ENCODE data around the gene PAMR1. TPM values are rescaled to one million over a fixed set of nuclear protein-coding genes. Genes with fewer than 3 reads are reported as not detected.
"Not testable (repeated sequence)": the region's sequence is repeated elsewhere in the genome, so short reads cannot be mapped to it uniquely, and the experiment has no call there.

The PAMR1 gene
- total and polyA plus RNA-seq, 2 donors from 2014 or later = 2.2 to 2.4 TPM

DNA sequence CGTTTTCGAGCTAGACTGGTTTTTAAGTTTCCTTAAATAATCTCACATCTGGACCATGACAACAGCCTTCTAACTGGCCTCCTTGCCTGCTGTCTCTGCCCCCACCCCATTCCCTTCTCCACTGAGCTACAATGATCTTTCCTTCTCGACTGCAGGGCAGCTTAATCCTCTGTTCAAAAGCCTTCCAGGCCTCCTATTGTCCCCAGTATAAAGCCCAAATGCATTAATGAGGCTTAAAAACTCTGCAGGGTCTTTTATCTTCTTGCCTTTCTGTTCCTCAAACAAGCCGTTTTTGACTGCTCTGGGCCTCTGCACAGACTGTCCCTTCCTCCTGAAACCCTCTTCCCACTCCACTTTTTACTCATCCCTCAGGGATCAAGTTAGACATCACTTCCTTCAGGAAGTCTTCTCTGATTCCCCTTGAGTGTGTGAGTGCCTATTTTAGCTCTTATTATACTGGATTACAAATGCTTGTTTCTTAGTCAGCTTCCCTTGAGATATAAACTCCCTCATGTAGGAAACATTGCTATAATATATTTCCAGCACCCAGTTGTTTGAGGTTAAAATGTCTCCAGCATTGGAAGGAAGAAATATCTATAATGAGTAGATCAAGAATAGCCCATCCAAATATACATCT is 23.6 kb upstream of the PAMR1 start:
- no peak overlapping the region for H3K27ac ChIP-seq (ENCODE audit: low read depth in 2 of 2, low read length in 2 of 2)
- no peaks in the 10 kb centered on the region for H3K27me3 ChIP-seq (ENCODE audit: control insufficient read depth, insufficient read depth, low read length)
- TF ChIP-seq, protein P1, sequence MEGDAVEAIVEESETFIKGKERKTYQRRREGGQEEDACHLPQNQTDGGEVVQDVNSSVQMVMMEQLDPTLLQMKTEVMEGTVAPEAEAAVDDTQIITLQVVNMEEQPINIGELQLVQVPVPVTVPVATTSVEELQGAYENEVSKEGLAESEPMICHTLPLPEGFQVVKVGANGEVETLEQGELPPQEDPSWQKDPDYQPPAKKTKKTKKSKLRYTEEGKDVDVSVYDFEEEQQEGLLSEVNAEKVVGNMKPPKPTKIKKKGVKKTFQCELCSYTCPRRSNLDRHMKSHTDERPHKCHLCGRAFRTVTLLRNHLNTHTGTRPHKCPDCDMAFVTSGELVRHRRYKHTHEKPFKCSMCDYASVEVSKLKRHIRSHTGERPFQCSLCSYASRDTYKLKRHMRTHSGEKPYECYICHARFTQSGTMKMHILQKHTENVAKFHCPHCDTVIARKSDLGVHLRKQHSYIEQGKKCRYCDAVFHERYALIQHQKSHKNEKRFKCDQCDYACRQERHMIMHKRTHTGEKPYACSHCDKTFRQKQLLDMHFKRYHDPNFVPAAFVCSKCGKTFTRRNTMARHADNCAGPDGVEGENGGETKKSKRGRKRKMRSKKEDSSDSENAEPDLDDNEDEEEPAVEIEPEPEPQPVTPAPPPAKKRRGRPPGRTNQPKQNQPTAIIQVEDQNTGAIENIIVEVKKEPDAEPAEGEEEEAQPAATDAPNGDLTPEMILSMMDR (IDR thresholded peaks at IDR 0.05; ENCODE audit: borderline replicate concordance, extremely low read depth, insufficient read depth) = no peak
- H3K4me1 ChIP-seq (ENCODE audit: control insufficient read depth in 2 of 3, insufficient read depth in 2 of 3, low read depth in 1 of 3, low read length in 3 of 3) = no peaks in the 10 kb centered on the region
- no peaks in the 10 kb centered on the region for H3K36me3 ChIP-seq (ENCODE audit: control insufficient read depth in 2 of 3, insufficient read depth in 3 of 3, low read length in 3 of 3)
- DNase-seq = no peak
- H3K9ac ChIP-seq (ENCODE audit: low read length in 3 of 3) = no peak overlapping the region
- no peak overlapping the region for H3K4me3 ChIP-seq (ENCODE audit: low read length in 3 of 3)
- no peaks in the 10 kb centered on the region for H3K9me3 ChIP-seq (ENCODE audit: control insufficient read depth in 2 of 3, insufficient read depth in 1 of 3, low read length in 3 of 3)
- intact Hi-C loops (cut with DNase I) = no loop called here
- FAIRE-seq = no peak

- DNase-seq; H3K4me3 ChIP-seq (ENCODE audit: low read length in 3 of 3); H3K36me3 ChIP-seq (ENCODE audit: control insufficient read depth in 2 of 3, insufficient read depth in 3 of 3, low read length in 3 of 3); H3K9me3 ChIP-seq (ENCODE audit: control insufficient read depth in 2 of 3, insufficient read depth in 1 of 3, low read length in 3 of 3); H3K27ac ChIP-seq (ENCODE audit: low read depth in 2 of 2, low read length in 2 of 2); FAIRE-seq; intact Hi-C loops (cut with DNase I); H3K9ac ChIP-seq (ENCODE audit: low read length in 3 of 3); H3K27me3 ChIP-seq (ENCODE audit: control insufficient read depth, insufficient read depth, low read length); H3K4me1 ChIP-seq (ENCODE audit: control insufficient read depth in 2 of 3, insufficient read depth in 2 of 3, low read depth in 1 of 3, low read length in 3 of 3): not testable (repeated sequence)
These were observed 22.6 kb upstream of the PAMR1 start for GRCh38 chr11:35547995-35548394.

GRCh38 chr11:35546317-35546716 is 20.9 kb upstream of the PAMR1 start:
- no peaks in the 10 kb centered on the region for H3K27me3 ChIP-seq (ENCODE audit: control insufficient read depth, insufficient read depth, low read length)
- no peaks in the 10 kb centered on the region for H3K36me3 ChIP-seq (ENCODE audit: control insufficient read depth in 2 of 3, insufficient read depth in 3 of 3, low read length in 3 of 3)
- H3K9me3 ChIP-seq (ENCODE audit: control insufficient read depth in 2 of 3, insufficient read depth in 1 of 3, low read length in 3 of 3) = no peaks in the 10 kb centered on the region
- TF ChIP-seq, protein P1 (IDR thresholded peaks at IDR 0.05; ENCODE audit: borderline replicate concordance, extremely low read depth, insufficient read depth) = no peak
- H3K4me3 ChIP-seq (ENCODE audit: low read length in 3 of 3) = no peak overlapping the region
- FAIRE-seq = no peak
- H3K9ac ChIP-seq (ENCODE audit: low read length in 3 of 3) = no peak overlapping the region
- intact Hi-C loops (cut with DNase I) = no loop called here
- DNase-seq = no peak
- no peaks in the 10 kb centered on the region for H3K4me1 ChIP-seq (ENCODE audit: control insufficient read depth in 2 of 3, insufficient read depth in 2 of 3, low read depth in 1 of 3, low read length in 3 of 3)
- H3K27ac ChIP-seq (ENCODE audit: low read depth in 2 of 2, low read length in 2 of 2) = no peak overlapping the region

DNA sequence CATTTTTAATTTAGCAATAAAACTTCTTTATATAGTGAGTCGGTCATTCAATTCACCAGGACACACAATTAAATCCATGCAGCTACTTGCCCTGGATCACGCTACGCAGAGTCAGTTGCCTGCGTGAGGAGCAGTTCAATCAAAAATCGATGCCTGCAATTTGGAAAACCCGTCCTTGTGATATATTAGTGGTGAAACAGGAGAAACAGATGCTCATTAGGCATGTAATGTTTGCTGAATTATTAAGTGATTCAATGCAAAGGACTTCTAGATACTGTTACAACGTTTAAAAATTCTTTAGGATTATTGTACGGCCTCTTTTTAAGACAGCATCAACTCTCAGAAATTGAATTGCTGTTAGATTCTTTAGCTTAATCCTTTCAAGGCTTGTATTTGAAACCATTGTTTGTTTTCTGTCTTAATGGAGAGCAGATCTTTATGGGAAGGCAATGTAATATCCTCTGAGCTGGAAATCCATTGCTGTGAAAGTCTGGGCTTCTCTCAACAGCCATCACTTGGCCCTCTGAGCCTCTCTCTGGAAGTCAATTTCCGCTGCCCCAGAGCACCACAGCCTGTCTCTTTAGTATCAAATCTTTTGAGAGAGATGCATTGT is 20.1 kb upstream of the PAMR1 start:
- Histone ChIP-seq H3K9me3 (ENCODE audit: control insufficient read depth in 2 of 3, insufficient read depth in 1 of 3, low read length in 3 of 3) (no peaks in the 10 kb centered on the region), H3K4me1 (ENCODE audit: control insufficient read depth in 2 of 3, insufficient read depth in 2 of 3, low read depth in 1 of 3, low read length in 3 of 3) (no peaks in the 10 kb centered on the region), H3K27ac (ENCODE audit: low read depth in 2 of 2, low read length in 2 of 2) (no peak overlapping the region), H3K36me3 (ENCODE audit: control insufficient read depth in 2 of 3, insufficient read depth in 3 of 3, low read length in 3 of 3) (no peaks in the 10 kb centered on the region), H3K9ac (ENCODE audit: low read length in 3 of 3) (no peak overlapping the region), H3K27me3 (ENCODE audit: control insufficient read depth, insufficient read depth, low read length) (no peaks in the 10 kb centered on the region), H3K4me3 (ENCODE audit: low read length in 3 of 3) (no peak overlapping the region)
- intact Hi-C loops (cut with DNase I) = no loop called here
- DNase-seq (no peak), FAIRE-seq (no peak)
- TF ChIP-seq, protein P1 (IDR thresholded peaks at IDR 0.05; ENCODE audit: borderline replicate concordance, extremely low read depth, insufficient read depth) = no peak
